CD14-positive monocyte (primary cell): Measurements from ENCODE around the gene OTC. TPM values are rescaled to one million over a fixed set of nuclear protein-coding genes. Genes with fewer than 3 reads are reported as not detected.

Source experiments
- DNase-seq, 3 donors: peaks; one replicate each; pipeline ENCODE4 v3.0.0-alpha.2; 2011 to 2022
- H2AFZ ChIP-seq: 2 replicates; pipeline ENCODE4 v1.6.0; 2012; ENCODE audit warnings: mild to moderate bottlenecking, low read depth, low read length, inconsistent platforms; ENCODE audit not compliant: insufficient read depth, poor library complexity, severe bottlenecking
- H3K27ac ChIP-seq, 2 donors: 1 replicate in 1 of 2; 2 replicates in 1 of 2; pipeline ENCODE4 v1.5.1; 2012 to 2013; ENCODE audit warnings: low read length in 2 of 2, control low read depth in 1 of 2, inconsistent platforms in 1 of 2, low read depth in 1 of 2, mild to moderate bottlenecking in 1 of 2
- H3K27me3 ChIP-seq, 2 donors: one replicate each; pipeline versions ENCODE4 v1.6.0 to v1.6.1; 2011 to 2013; ENCODE audit warnings: low read length in 2 of 2; ENCODE audit not compliant: control insufficient read depth in 2 of 2, insufficient read depth in 2 of 2
- H3K36me3 ChIP-seq, 2 donors: replicated peaks in 1 of 2; 1 replicate in 1 of 2; 2 replicates in 1 of 2; pipeline versions ENCODE4 v1.5.1 to v1.6.1; 2012 to 2013; ENCODE audit warnings: low read length in 2 of 2, control low read depth in 1 of 2, inconsistent platforms in 1 of 2, mild to moderate bottlenecking in 1 of 2; ENCODE audit not compliant: insufficient read depth in 2 of 2, control insufficient read depth in 1 of 2
- H3K4me1 ChIP-seq, 2 donors: 1 replicate in 1 of 2; 2 replicates in 1 of 2; pipeline versions ENCODE4 v1.5.1 to v1.6.1; 2012 to 2013; ENCODE audit warnings: low read length in 2 of 2, control low read depth in 1 of 2, inconsistent platforms in 1 of 2, mild to moderate bottlenecking in 1 of 2, moderate library complexity in 1 of 2; ENCODE audit not compliant: insufficient read depth in 2 of 2, control insufficient read depth in 1 of 2
- H3K4me2 ChIP-seq: replicated peaks from 2 replicates; pipeline ENCODE3; 2012; ENCODE audit warnings: low read length, moderate library complexity, mild to moderate bottlenecking; ENCODE audit not compliant: poor library complexity, severe bottlenecking; ENCODE audit errors: extremely low read depth
- H3K4me3 ChIP-seq, 3 experiments: fragments of 200-600 bp in 1 of 3; sonication (generic) in 1 of 3; replicated peaks in 1 of 3; 1 replicate in 2 of 3; 2 replicates in 1 of 3; pipeline ENCODE4 v1.5.1; 2011 to 2013; ENCODE audit warnings: low read length in 3 of 3, mild to moderate bottlenecking in 3 of 3, control low read depth in 2 of 3, low read depth in 2 of 3, inconsistent platforms in 1 of 3, moderate library complexity in 1 of 3
- H3K79me2 ChIP-seq: 2 replicates; pipeline ENCODE4 v1.6.0; 2012; ENCODE audit warnings: mild to moderate bottlenecking, control low read depth, inconsistent platforms, low read length, moderate library complexity; ENCODE audit not compliant: insufficient read depth
- H3K9ac ChIP-seq: 2 replicates; pipeline ENCODE4 v1.6.0; 2017; ENCODE audit warnings: low read length, mild to moderate bottlenecking; ENCODE audit not compliant: insufficient read depth, poor library complexity, severe bottlenecking
- H3K9me3 ChIP-seq, 2 donors: replicated peaks in 1 of 2; 1 replicate in 1 of 2; 2 replicates in 1 of 2; pipeline versions ENCODE4 v1.5.1 to v1.6.1; 2012 to 2013; ENCODE audit warnings: low read length in 2 of 2, control low read depth in 1 of 2; ENCODE audit not compliant: control insufficient read depth in 1 of 2, insufficient read depth in 1 of 2
- H4K20me1 ChIP-seq: 2 replicates; pipeline ENCODE4 v1.6.0; 2012; ENCODE audit warnings: mild to moderate bottlenecking, low read length, control low read depth, moderate library complexity; ENCODE audit not compliant: insufficient read depth
- H3K27ac Mint-ChIP-seq, 7 donors: one replicate each; pipeline ENCODE4 v1.8.0; 2020; ENCODE audit warnings: mild to moderate bottlenecking in 7 of 7, mixed read lengths in 7 of 7, moderate library complexity in 6 of 7, inconsistent platforms in 2 of 7
- H3K27me3 Mint-ChIP-seq, 3 donors: one replicate each; pipeline ENCODE4 v1.8.0; 2021 to 2022; ENCODE audit warnings: low read depth in 3 of 3, mild to moderate bottlenecking in 3 of 3, mixed read lengths in 3 of 3, moderate library complexity in 3 of 3, inconsistent platforms in 1 of 3
- H3K36me3 Mint-ChIP-seq, 2 donors: one replicate each; pipeline ENCODE4 v1.8.0; 2020; ENCODE audit warnings: mixed read lengths in 2 of 2, inconsistent platforms in 1 of 2, mild to moderate bottlenecking in 1 of 2
- H3K4me1 Mint-ChIP-seq: one replicate; pipeline ENCODE4 v1.8.0; 2020; ENCODE audit warnings: mild to moderate bottlenecking, mixed read lengths
- H3K4me3 Mint-ChIP-seq, 2 donors: one replicate each; pipeline ENCODE4 v1.8.0; 2020; ENCODE audit warnings: mild to moderate bottlenecking in 2 of 2, mixed read lengths in 2 of 2, moderate library complexity in 1 of 2
- H3K9me3 Mint-ChIP-seq, 7 donors: one replicate each; pipeline ENCODE4 v1.8.0; 2020 to 2022; ENCODE audit warnings: mixed read lengths in 7 of 7, mild to moderate bottlenecking in 6 of 7, moderate library complexity in 6 of 7, inconsistent platforms in 2 of 7
- WGBS: methylation state at CpG from one replicate; pipeline ENCODE4 v1.1.5; 2013; ENCODE audit warnings: missing lambda C conversion rate; ENCODE audit not compliant: insufficient coverage; 5-methylcytosine and 5-hydroxymethylcytosine counted together
- intact Hi-C, 2 donors: fragments of 100-400 bp; cut with micrococcal nuclease; formaldehyde crosslinking; loops; one replicate each; pipeline versions ENCODE4 v1.15.0 to v1.15.1; 2023
- polyA plus RNA-seq, 3 donors: library from polyadenylated mRNA; depleted of rRNA in 1 of 3; unstranded in 2 of 3; stranded (reverse) in 1 of 3; fragments of 300-500 nt in 2 of 3; fragments of >200 nt in 1 of 3; fragmentation: Illumina TruSeq in 2 of 3; gene quantifications; 1 replicate in 2 of 3; 2 replicates in 1 of 3; pipeline ENCODE4 v1.2.3, GENCODE V29; 2012 to 2021
- TF ChIP-seq, protein P1 (sequence below): fragments of 200-600 bp; IDR thresholded peaks from one replicate; pipeline ENCODE4 v1.8.0; 2022; ENCODE audit warnings: antibody characterized with exemption, mild to moderate bottlenecking

OTC gene
- polyA plus RNA-seq, 3 donors: not detected

DNA sequence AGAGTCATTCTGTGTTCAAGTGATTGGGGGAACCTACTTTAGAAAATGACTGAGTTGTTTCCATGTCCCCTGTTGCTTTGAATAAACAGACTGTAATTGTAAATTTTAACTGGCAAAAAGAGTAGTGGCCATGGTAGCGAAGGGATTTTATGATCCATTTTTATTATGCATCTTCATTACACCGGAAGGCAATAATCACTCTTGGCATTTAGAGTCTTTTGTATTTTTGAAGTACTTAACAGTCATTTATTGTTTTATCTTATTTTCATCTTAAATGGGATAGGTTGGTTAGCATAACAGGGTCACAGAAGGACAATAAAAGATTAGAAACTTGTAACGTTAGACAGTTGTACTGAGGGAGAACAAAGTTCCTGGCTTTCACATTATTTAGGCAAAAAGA is 11.0 kb upstream of the OTC start:
- intact Hi-C loops: no loop called here
- TF ChIP-seq, protein P1, sequence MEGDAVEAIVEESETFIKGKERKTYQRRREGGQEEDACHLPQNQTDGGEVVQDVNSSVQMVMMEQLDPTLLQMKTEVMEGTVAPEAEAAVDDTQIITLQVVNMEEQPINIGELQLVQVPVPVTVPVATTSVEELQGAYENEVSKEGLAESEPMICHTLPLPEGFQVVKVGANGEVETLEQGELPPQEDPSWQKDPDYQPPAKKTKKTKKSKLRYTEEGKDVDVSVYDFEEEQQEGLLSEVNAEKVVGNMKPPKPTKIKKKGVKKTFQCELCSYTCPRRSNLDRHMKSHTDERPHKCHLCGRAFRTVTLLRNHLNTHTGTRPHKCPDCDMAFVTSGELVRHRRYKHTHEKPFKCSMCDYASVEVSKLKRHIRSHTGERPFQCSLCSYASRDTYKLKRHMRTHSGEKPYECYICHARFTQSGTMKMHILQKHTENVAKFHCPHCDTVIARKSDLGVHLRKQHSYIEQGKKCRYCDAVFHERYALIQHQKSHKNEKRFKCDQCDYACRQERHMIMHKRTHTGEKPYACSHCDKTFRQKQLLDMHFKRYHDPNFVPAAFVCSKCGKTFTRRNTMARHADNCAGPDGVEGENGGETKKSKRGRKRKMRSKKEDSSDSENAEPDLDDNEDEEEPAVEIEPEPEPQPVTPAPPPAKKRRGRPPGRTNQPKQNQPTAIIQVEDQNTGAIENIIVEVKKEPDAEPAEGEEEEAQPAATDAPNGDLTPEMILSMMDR: no peak
- Histone ChIP-seq H3K4me3 (no peak overlapping the region), H2AFZ (no peak overlapping the region), H3K4me2 (no peak overlapping the region), H3K27ac (no peak overlapping the region), H3K79me2 (no peaks in the 10 kb centered on the region), H3K9ac (no peak overlapping the region), H3K4me1 (peaks cover 10 to 12% of the 10 kb centered on the region in 2 donors), H4K20me1 (no peaks in the 10 kb centered on the region), H3K27me3 (no peaks in the 10 kb centered on the region), H3K36me3 (no peaks in the 10 kb centered on the region), H3K9me3 (no peaks in the 10 kb centered on the region)
- no peak overlapping the region for H3K27ac Mint-ChIP-seq
- no peak overlapping the region for H3K4me3 Mint-ChIP-seq
- H3K36me3 Mint-ChIP-seq: no peaks in the 10 kb centered on the region
- DNase-seq: no peak
- H3K9me3 Mint-ChIP-seq: peaks cover 0 to 2% (median 0%) of the 10 kb centered on the region in 7 donors
- H3K4me1 Mint-ChIP-seq: peaks cover 12% of the 10 kb centered on the region
- peaks cover 0 to 6% (median 3%) of the 10 kb centered on the region in 3 donors for H3K27me3 Mint-ChIP-seq
- WGBS: no CpG with 5 or more reads among the region's 3 CpGs

DNA sequence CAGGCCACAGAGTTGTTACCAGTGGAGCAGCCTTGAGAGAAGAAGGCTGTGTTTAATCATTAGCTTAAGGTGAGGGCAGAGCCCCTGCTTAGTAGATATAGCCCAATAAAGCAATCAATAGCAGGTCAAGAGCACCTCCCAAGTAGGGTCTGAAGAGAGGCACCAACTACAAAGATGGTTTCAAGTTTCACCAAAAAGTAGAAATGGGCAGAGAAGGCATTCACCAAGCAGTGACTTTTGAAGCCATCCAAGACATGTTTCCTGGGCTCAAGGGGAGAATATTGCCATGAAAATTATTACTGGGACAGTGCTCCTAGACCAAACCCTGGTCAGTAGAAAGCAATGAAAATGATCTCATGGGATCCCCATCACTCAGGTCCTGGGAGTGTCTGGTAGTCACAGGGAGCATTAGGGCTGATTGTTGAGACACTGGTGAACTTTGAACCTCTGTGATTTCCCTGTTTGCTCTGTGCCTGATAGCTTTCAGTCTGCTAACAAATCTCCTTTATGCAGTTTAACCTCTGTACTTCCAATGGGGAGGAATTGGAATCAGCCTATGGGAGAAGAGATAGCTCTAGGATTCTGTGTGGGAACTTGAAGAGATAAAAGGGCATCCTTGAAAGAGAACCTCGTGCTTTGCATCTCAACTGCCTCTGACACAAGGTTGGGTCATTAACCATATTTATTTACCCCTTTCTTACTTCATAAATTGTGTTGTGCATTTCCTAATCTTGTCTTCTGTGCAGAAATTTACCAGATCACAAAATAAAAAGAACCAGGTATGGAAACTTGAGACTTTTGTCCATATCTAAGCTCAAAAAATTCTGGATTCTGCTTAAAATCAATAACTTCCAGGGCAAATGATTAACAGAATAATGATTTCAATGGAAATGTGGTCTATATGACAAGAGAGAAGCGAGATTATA is 9.3 kb upstream of the OTC start:
- TF ChIP-seq, protein P1: no peak
- Histone ChIP-seq H3K4me3 (no peak overlapping the region), H3K27me3 (no peaks in the 10 kb centered on the region), H2AFZ (no peak overlapping the region), H4K20me1 (no peaks in the 10 kb centered on the region), H3K4me2 (no peak overlapping the region), H3K4me1 (peaks cover 14 to 20% of the 10 kb centered on the region in 2 donors), H3K9ac (no peak overlapping the region), H3K79me2 (no peaks in the 10 kb centered on the region), H3K9me3 (no peaks in the 10 kb centered on the region), H3K36me3 (no peaks in the 10 kb centered on the region), H3K27ac (no peak overlapping the region)
- H3K4me1 Mint-ChIP-seq: peaks cover 18% of the 10 kb centered on the region
- no peak for DNase-seq
- WGBS: no CpG with 5 or more reads among the region's 2 CpGs
- H3K27ac Mint-ChIP-seq: no peak overlapping the region
- peaks cover 0 to 3% (median 0%) of the 10 kb centered on the region in 7 donors for H3K9me3 Mint-ChIP-seq
- peaks cover 0 to 6% (median 1%) of the 10 kb centered on the region in 3 donors for H3K27me3 Mint-ChIP-seq
- H3K36me3 Mint-ChIP-seq: no peaks in the 10 kb centered on the region
- intact Hi-C loops: no loop called here
- no peak overlapping the region for H3K4me3 Mint-ChIP-seq
